ENCODE data around the gene RNASE3.
"Not testable (repeated sequence)": the region's sequence is repeated elsewhere in the genome, so short reads cannot be mapped to it uniquely, and the experiment has no call there.

Gene RNASE3

GRCh38 chr14:20891126-20891825 lies at the start of gene RNASE3:
TSS of gene RNASE3 (plus strand) at chr14:20891385. CDS start at chr14:20891687, 302 bp downstream.
- DNase-seq, result not testable (repeated sequence)

GRCh38 chr14:20846560-20846959 lies 44.6 kb upstream of the RNASE3 start:
- DNase-seq, result no peak

GRCh38 chr14:20848316-20848954 lies 42.8 kb upstream of the RNASE3 start:
- DNase-seq, result no peak

GRCh38 chr14:20848955-20849570 lies 42.1 kb upstream of the RNASE3 start:
- peak; percentile 63 to 69 for DNase-seq

GRCh38 chr14:20853042-20853441 lies 38.1 kb upstream of the RNASE3 start:
- DNase-seq, result no peak

GRCh38 chr14:20855652-20856291 lies 35.4 kb upstream of the RNASE3 start:
- DNase-seq, result peak; percentile 67 to 94

GRCh38 chr14:20857207-20857606 lies 34.0 kb upstream of the RNASE3 start:
- DNase-seq, result no peak

GRCh38 chr14:20857630-20858261 lies 33.4 kb upstream of the RNASE3 start:
- DNase-seq, result peak; percentile 58 to 69

GRCh38 chr14:20866194-20866593 lies 25.0 kb upstream of the RNASE3 start:
- no peak for DNase-seq

- no peak for DNase-seq
Observed at GRCh38 chr14:20866963-20867362, 24.2 kb upstream of the RNASE3 start.

GRCh38 chr14:20873370-20874177 lies 17.6 kb upstream of the RNASE3 start:
- DNase-seq, result peak; percentile 44 to 67

GRCh38 chr14:20877016-20877415 lies 14.2 kb upstream of the RNASE3 start:
- no peak for DNase-seq

- no peak for DNase-seq
Observed at GRCh38 chr14:20878695-20879094, 12.5 kb upstream of the RNASE3 start.

- not testable (repeated sequence) for DNase-seq
Observed at GRCh38 chr14:20881229-20881628, 10.0 kb upstream of the RNASE3 start.

- not testable (repeated sequence) for DNase-seq
Observed at GRCh38 chr14:20882787-20883186, 8.4 kb upstream of the RNASE3 start.

- DNase-seq, result not testable (repeated sequence)
Observed at GRCh38 chr14:20888411-20888810, 2.8 kb upstream of the RNASE3 start.

GRCh38 chr14:20895322-20895721 lies 4.1 kb downstream of the RNASE3 start:
- not testable (repeated sequence) for DNase-seq

- no peak for DNase-seq
Observed at GRCh38 chr14:20904393-20905029, 13.3 kb downstream of the RNASE3 start.

GRCh38 chr14:20905676-20906075 lies 14.5 kb downstream of the RNASE3 start:
- no peak for DNase-seq

- no peak for DNase-seq
Observed at GRCh38 chr14:20907214-20907613, 16.0 kb downstream of the RNASE3 start.

GRCh38 chr14:20910822-20911221 lies 19.6 kb downstream of the RNASE3 start:
- DNase-seq, result not testable (repeated sequence)

Data from hippocampal formation (tissue), 2 donors.